NT2/D1 (cell line): ENCODE data around the gene HSF5.

ENCODE experiments used
- DNase-seq: peaks from one replicate; pipeline ENCODE4 v3.0.0-alpha.2; 2011; ENCODE audit warnings: low read depth, low spot score
- H3K27me3 ChIP-seq: 2 replicates; pipeline ENCODE4 v1.6.0; 2011; ENCODE audit warnings: mild to moderate bottlenecking; ENCODE audit not compliant: insufficient read length, insufficient read depth
- H3K36me3 ChIP-seq: 2 replicates; pipeline ENCODE4 v1.6.1; 2011; ENCODE audit warnings: mild to moderate bottlenecking, low read length, mixed read lengths; ENCODE audit not compliant: insufficient read depth, insufficient read length
- H3K4me1 ChIP-seq: 2 replicates; pipeline ENCODE4 v1.5.1; 2011; ENCODE audit not compliant: insufficient read depth, insufficient read length
- H3K4me3 ChIP-seq: 2 replicates; pipeline ENCODE4 v1.5.1; 2011; ENCODE audit warnings: low read depth; ENCODE audit not compliant: insufficient read length
- H3K9ac ChIP-seq: 2 replicates; pipeline ENCODE4 v1.6.0; 2011; ENCODE audit warnings: low read depth; ENCODE audit not compliant: insufficient read length
- H3K9me3 ChIP-seq: 2 replicates; pipeline ENCODE4 v1.5.1; 2011; ENCODE audit warnings: mild to moderate bottlenecking, low read length; ENCODE audit not compliant: insufficient read depth
- SUZ12 ChIP-seq: IDR thresholded peaks from 2 replicates; pipeline ENCODE4 v1.6.1; 2011; ENCODE audit not compliant: insufficient read length, insufficient read depth; ENCODE audit errors: extremely low read depth
- YY1 ChIP-seq: IDR thresholded peaks from 2 replicates; pipeline ENCODE4 v1.6.1; 2011; ENCODE audit not compliant: insufficient read length, insufficient read depth
- ZNF274 ChIP-seq: IDR thresholded peaks from 2 replicates; pipeline ENCODE4 v1.6.1; 2011; ENCODE audit warnings: mild to moderate bottlenecking, low read depth, low read length

The HSF5 gene

DNA sequence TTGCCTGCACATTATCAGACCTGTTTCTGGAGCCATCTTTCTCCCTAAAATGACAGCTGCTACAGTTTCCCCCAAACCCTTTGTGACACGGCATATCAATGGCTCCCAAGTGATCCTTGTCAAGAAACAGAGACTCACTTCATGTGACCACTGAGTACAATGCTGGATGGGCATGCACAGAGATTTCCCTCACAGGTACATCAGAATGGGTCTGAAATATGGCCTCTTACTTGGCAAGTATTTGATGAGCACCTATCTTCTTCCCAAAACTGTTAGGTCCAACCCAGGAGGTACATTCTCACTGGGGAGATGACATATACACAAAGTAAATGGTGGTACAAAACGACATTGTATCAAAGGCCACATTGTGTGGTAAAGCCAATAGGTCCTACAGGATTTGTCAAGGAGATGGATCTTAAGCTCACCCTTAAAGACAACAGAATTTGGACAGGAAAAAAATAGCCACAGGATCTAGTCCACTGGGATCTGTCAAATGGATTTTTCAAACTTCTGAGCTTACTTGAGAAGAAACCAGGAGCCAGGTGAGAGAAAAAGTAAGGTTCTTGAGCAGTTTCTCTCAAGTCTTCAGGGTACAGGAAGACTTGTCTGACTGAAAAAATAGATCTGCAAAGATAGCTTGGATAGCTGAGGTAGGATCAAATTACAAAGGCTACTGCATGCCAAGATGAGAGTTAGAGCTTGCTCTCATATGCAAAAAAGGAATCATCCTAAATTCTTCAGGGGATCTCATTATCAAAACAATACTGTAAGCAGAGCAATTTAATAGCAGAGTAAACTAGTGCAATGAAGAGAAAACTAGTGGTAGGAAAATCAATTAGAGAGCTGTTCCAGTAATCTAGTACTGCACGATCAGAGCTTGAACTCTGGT, 99.7 kb downstream of the HSF5 start:
- Histone ChIP-seq H3K4me1 (no peaks in the 10 kb centered on the region), H3K9ac (no peak overlapping the region), H3K27me3 (no peaks in the 10 kb centered on the region)

DNA sequence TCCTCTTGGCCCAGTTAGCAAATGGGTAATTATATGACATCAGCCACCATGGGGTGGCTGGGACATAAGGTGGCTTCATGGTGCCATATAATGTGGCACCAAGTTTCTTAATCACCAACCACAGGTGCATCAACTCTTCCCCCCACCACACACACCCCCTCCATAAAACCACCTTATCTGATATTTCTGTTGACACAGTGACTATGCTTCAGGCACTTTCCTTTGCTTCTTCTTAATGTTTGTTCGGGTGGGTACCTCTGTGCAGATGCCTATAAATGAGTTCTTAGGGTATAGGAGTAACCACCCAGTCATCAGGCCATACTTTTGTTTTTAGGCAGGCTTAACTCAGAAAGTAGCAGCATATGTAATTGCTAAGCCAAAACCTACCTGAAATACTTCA, 100.4 kb downstream of the HSF5 start:
- H3K4me1 ChIP-seq: no peaks in the 10 kb centered on the region
- no peak for TF ChIP-seq SUZ12
- TF ChIP-seq ZNF274: no peak
- no peak for TF ChIP-seq YY1
- no peak overlapping the region for H3K9ac ChIP-seq
- no peaks in the 10 kb centered on the region for H3K9me3 ChIP-seq
- H3K36me3 ChIP-seq: peaks cover 6% of the 10 kb centered on the region
- no peak for DNase-seq
- H3K4me3 ChIP-seq: no peak overlapping the region
- H3K27me3 ChIP-seq: no peaks in the 10 kb centered on the region

More for the DNA sequence above, 99.7 kb downstream of the HSF5 start:
- no peak for DNase-seq
- peaks cover 6% of the 10 kb centered on the region for H3K36me3 ChIP-seq
- no peak overlapping the region for H3K4me3 ChIP-seq
- no peaks in the 10 kb centered on the region for H3K9me3 ChIP-seq
- TF ChIP-seq SUZ12 (no peak), ZNF274 (no peak)

DNA sequence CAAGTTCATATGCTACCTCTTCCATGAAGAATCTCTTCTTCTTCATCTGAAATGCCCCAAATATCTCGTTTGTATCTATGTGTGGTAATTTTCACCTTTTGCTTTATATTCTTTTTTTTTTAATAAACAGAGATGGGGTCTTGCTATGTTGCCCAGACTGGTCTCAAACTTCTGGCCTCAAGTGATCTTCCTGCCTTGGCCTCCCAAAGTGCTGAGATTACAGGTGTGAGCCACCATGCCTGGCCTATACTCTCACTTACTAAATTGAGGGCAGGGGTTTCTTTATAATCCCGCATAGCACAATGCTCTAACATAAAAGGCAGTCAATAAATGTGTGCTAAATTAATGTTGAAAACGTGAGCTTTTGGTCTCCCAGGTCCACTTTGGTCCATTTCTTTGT, 101.5 kb downstream of the HSF5 start:
- no peak for TF ChIP-seq SUZ12
- no peak for TF ChIP-seq ZNF274
- TF ChIP-seq YY1: no peak
- H3K4me3 ChIP-seq: no peak overlapping the region
- peaks cover 6% of the 10 kb centered on the region for H3K36me3 ChIP-seq
- H3K9ac ChIP-seq: no peak overlapping the region
- H3K4me1 ChIP-seq: no peaks in the 10 kb centered on the region
- no peak for DNase-seq
- H3K27me3 ChIP-seq: no peaks in the 10 kb centered on the region
- no peaks in the 10 kb centered on the region for H3K9me3 ChIP-seq

DNA sequence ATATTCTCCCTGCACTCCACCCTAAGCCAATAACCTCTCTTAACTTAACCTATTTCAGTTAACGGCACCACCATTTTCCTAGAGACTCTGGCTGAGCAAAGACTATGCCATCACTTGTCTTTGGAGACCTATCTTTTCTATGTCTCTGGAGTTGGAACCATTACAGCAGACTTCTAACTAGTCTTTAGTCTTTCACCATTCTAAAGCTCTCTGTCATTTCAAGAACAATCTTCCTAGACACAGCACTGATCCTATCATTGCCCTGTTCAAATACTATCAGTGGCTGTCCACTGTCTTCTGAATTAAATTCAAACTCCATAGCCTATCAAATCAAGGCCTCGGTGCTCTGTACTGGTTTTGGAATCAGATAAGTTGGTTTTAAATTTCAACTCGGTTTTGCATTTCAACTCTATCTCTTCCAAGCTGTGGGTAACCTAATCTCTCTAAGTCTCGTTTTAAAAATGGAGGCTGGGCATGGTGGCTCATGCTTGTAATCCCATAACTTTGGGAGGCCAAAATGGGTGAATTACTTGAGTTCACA, 102.8 kb downstream of the HSF5 start:
- DNase-seq: no peak
- no peaks in the 10 kb centered on the region for H3K9me3 ChIP-seq
- no peak overlapping the region for H3K9ac ChIP-seq
- peaks cover 6% of the 10 kb centered on the region for H3K36me3 ChIP-seq
- H3K27me3 ChIP-seq: no peaks in the 10 kb centered on the region
- TF ChIP-seq ZNF274 (no peak), SUZ12 (no peak), YY1 (no peak)
- no peaks in the 10 kb centered on the region for H3K4me1 ChIP-seq
- H3K4me3 ChIP-seq: no peak overlapping the region

DNA sequence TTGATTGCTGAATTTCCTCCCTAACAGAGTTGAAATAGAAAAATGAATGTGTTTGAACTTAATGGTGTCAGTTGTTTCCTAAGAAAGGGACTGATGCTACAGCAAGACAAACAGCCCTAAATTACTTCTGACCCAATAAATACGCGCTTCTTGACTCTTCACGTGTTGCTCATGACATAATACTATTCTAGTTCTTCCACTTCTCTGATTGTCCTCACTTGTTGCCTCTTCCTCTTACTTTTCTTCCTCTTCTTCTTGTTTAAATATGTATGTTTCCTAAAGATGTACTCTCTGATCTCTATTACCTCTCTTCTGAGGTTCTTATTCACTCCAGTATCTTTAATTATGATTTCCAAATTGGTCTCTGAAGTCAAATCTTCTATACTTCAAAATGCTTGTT, 103.3 kb downstream of the HSF5 start:
- Histone ChIP-seq H3K36me3 (peaks cover 6% of the 10 kb centered on the region), H3K27me3 (no peaks in the 10 kb centered on the region), H3K9ac (no peak overlapping the region), H3K4me1 (no peaks in the 10 kb centered on the region), H3K9me3 (no peaks in the 10 kb centered on the region), H3K4me3 (no peak overlapping the region)
- no peak for DNase-seq
- TF ChIP-seq SUZ12 (no peak), YY1 (no peak), ZNF274 (no peak)

DNA sequence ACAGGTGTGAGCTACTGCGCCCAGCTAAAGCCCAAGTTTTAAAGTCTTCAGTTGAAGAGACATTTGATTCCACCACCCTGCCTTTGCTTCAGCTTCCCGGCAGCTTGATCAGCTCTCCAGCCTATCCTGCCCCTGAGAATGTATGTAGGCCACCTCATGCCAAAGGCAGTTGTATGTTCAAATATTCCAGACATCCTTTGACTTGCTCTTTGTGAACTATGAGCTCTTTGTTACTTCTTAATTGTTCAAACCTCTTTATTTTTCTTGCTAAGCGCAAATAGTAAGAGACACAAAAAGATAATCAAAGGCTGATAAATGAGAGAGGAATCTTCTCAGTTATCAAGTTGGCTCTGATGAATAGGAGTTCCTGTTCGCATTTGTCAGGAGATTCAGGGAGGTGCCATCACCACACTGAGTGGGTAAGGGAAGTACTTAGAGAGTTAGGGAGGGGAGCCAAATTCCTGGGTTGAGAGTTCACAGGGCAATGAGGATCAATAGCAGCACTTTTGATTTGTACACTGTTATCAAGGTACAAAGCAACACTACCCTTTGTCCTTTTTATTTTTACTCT, 104.2 kb downstream of the HSF5 start:
- TF ChIP-seq SUZ12: no peak
- no peak for TF ChIP-seq YY1
- no peak for TF ChIP-seq ZNF274

DNA sequence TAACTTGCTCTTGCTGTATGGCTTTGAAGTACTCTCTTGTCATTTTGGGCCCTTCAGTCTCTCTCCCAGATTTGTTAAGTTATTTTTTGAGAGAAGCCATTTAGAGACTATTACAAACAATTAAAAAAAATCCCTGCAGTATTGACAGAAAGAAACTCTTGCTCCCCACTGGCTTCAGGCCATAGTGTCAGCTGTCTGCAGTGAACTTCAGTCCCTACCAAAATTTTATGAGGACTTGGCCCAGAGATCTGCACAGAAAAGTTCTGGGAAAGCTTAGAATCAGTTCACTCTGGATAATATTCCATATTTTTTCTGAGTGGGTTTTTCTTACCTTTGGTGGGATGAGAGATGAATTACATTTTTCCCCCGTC, 105.4 kb downstream of the HSF5 start:
- no peaks in the 10 kb centered on the region for H3K27me3 ChIP-seq
- TF ChIP-seq YY1 (no peak), ZNF274 (no peak), SUZ12 (no peak)
- no peak overlapping the region for H3K9ac ChIP-seq
- H3K36me3 ChIP-seq: peaks cover 2% of the 10 kb centered on the region
- DNase-seq: no peak
- no peaks in the 10 kb centered on the region for H3K4me1 ChIP-seq
- H3K4me3 ChIP-seq: no peak overlapping the region
- no peaks in the 10 kb centered on the region for H3K9me3 ChIP-seq

More for the DNA sequence above, 104.2 kb downstream of the HSF5 start:
- H3K27me3 ChIP-seq: no peaks in the 10 kb centered on the region
- DNase-seq: no peak
- no peaks in the 10 kb centered on the region for H3K4me1 ChIP-seq
- peaks cover 6% of the 10 kb centered on the region for H3K36me3 ChIP-seq
- H3K9ac ChIP-seq: no peak overlapping the region
- no peak overlapping the region for H3K4me3 ChIP-seq
- no peaks in the 10 kb centered on the region for H3K9me3 ChIP-seq
